Effector CD4-positive, alpha-beta T cell (primary cell): ENCODE results near the gene PFDN1.

Experiments used
- DNase-seq: peaks from one replicate; pipeline ENCODE4 v3.0.0-alpha.2; 2020

The PFDN1 gene

DNA sequence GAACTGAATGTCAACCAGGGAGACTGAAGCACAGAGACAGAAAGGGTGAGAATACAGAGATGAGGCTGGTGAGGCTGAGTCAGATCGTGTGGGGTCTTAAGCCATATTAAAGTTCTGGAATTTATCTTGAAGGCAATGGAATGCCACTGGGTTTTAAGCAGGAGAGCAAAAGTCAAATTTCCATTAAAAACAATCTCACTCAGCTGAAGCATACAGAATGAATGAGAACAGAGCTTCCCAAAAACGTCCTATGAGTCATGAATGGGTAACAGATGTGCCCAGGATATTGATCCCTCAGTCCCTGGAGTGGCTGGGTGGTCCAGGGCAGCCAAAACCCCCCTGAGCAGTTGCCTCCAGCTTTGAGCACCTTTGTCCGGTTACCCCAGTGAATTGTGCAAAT lies 44.9 kb downstream of the PFDN1 start:
- no peak for DNase-seq

- DNase-seq: no peak
Measured at GRCh38 chr5:140256726-140257125, 46.2 kb downstream of the PFDN1 start.

DNA sequence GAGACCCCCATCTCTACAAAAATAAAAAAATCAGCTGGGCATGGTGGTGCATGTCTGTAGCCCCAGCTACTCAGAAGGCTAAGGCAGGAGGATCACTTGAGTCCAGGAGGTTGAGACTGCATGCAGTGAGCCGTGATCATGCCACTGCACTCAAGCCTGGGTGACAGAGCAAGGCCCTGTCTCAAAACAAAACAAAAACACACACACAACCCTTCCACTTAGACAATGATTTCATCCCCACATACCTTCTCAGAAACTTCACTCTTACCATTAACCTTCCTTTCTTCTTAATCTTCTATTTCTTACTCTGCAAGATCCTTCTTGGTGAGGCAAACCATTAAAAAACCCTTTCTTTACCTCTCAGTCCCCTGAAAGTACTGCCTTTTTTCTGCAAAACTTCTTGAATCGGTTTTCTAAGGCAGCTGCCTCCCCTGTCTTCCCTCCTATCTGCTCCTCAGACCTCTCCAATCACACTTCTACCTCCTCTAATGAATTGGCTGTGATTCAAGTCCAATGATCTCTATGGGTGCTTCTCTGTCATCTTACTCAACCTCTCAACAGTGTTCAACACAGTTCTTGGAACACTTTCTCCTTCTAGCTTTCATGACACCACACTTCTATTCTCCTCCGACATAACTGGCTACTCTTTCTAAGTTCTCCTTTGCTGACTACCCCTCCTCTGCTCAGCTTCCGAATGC lies 47.3 kb downstream of the PFDN1 start:
- no peak for DNase-seq

DNA sequence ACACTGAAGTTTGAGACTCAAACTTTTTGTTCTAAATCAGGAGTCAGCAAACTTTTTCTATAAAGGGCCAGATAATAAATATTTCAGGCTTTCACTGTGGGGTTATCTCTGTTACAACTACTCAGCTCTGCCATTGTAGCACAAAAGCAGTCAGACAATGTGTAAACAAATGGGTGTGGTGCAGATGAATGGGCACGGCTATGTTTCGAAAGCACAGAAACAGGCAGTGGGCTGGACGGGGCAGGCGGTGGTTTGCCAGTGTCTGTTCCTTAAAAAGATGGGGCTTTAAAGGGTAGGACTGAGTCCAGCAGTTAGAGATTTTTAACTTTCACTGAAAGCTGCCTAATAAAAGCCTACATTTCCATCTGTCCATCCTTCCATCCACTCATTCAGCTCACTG lies 48.9 kb downstream of the PFDN1 start:
- DNase-seq: no peak

- DNase-seq: no peak
Measured at GRCh38 chr5:140252470-140253126, 50.3 kb downstream of the PFDN1 start.

GRCh38 chr5:140251527-140251973 lies 51.4 kb downstream of the PFDN1 start:
- DNase-seq: peak; percentile 26

GRCh38 chr5:140250386-140250785 lies 52.5 kb downstream of the PFDN1 start:
- DNase-seq: no peak

GRCh38 chr5:140249536-140249935 lies 53.4 kb downstream of the PFDN1 start:
- DNase-seq: no peak

- no peak for DNase-seq
Measured at GRCh38 chr5:140248414-140248813, 54.5 kb downstream of the PFDN1 start.

- no peak for DNase-seq
Measured at GRCh38 chr5:140246378-140247122, 56.4 kb downstream of the PFDN1 start.

GRCh38 chr5:140245926-140246325 lies 57.0 kb downstream of the PFDN1 start:
- DNase-seq: no peak

- DNase-seq: no peak
Measured at GRCh38 chr5:140245341-140245740, 57.6 kb downstream of the PFDN1 start.

- peak; percentile 70 for DNase-seq
Measured at GRCh38 chr5:140244525-140245025, 58.3 kb downstream of the PFDN1 start.

- DNase-seq: no peak
Measured at GRCh38 chr5:140243706-140244250, 59.1 kb downstream of the PFDN1 start.

DNA sequence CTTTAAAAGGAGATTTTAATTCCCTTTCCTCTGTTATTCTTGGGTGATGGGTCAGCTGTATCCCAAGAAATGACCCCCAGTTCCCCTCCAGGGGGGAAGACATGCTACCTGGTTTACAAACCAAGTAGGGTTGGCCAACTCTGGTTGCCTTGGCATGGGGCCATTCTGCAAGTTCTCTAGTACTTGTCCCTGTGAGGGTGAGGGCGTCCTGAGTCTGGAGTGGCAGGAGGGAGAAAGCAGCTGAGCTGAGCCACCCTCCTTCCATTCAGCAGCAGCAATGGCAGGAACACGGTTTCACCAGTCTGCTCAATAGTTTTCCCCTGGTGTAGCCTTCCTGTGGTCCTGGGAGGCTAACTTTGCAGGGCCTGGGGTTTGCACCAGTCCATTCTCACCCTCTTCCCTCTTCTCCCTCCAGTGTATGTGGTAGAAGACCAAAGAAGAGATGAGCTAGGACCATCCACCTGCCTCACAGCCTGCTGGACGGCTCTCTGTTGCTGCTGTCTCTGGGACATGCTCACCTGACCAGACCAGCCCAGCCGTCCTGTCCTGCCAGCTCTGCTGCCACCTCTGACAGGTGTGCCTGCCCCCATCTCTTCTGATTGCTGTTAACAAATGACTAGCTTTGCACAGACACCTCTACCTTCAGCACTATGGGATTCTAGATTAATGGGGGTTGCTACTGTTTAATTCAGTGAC lies 59.9 kb downstream of the PFDN1 start:
- DNase-seq: no peak

GRCh38 chr5:140242099-140242498 lies 60.8 kb downstream of the PFDN1 start:
- no peak for DNase-seq

DNA sequence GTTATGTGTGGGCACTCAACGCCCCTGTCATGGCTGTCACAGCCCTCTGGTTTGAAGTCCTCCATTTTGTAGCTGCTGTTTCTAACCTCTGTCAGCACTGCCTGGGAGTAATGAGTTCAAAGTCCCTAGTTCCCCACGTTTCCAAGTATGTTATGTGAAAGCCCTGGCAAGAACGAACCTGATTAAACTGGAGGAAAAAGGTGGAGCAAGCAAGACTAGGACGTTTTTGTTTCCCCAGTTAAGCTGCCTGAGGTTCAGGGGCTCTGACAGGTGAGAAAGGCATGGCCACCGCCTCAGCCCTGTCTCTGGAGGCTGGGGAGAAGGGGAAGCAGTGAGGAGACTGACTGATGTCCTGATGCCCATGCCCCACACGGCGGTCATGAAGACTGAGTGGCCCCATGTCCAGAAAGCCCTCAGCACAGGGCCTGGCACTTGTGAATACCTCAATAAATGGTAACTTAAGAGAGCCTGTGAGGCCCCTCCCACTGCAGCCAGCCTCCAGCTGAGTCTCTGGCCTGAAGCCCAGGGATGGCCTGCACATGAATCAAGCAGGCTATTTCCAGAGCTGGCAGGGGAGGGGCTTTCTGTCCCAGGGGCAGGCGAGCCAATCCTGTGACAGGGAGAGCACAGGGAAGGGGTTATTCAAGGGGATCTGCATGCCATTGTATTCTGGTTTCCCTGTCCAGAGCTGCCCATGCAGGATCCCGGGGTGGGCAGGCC lies 61.8 kb downstream of the PFDN1 start:
- DNase-seq: no peak

- peak; percentile 32 for DNase-seq
Measured at GRCh38 chr5:140239939-140240700, 62.8 kb downstream of the PFDN1 start.

- no peak for DNase-seq
Measured at GRCh38 chr5:140239461-140239860, 63.4 kb downstream of the PFDN1 start.

DNA sequence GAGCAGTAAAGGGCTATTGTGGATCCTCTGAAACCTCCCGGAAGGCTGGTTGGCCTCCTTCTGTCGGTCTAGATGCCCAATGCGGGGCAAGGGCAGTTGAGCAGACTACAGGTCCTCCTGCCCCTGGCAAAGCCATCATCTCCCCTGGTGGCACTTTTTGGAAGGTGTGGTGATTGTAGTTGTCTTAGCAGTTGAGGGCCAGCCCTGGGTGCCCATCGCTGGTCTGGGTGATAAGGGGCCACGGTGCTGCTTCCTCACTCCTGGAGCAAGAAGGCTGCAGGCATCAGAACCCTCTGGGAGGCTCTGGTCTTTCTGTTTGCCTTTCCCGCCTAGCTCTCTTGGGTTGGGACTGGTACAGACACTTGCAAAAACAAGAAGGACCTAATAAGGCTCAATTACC lies 64.1 kb downstream of the PFDN1 start:
- DNase-seq: no peak

GRCh38 chr5:140236891-140237598 lies 65.9 kb downstream of the PFDN1 start:
- DNase-seq: no peak
